GM19324 (cell line): ENCODE data around the gene TEX13D.
"Not testable (repeated sequence)": the region's sequence is repeated elsewhere in the genome, so short reads cannot be mapped to it uniquely, and the experiment has no call there.

Source experiments
- ATAC-seq: cut with Tn5 transposase; IDR thresholded peaks from one replicate; pipeline ENCODE4 v1.9.1; 2021; ENCODE audit warnings: mild to moderate bottlenecking, moderate library complexity; ENCODE audit not compliant: unreplicated experiment, low FRiP score

TEX13D gene

GRCh38 chrX:124332481-124333424 is at the start of gene TEX13D:
TSS of gene TEX13D (plus strand) at chrX:124332660. CDS start at chrX:124332918, 258 bp downstream.
- ATAC-seq = no peak

- no peak for ATAC-seq
Observed at GRCh38 chrX:124289443-124289842, 43.0 kb upstream of the TEX13D start.

GRCh38 chrX:124293810-124294209 is 38.6 kb upstream of the TEX13D start:
- no peak for ATAC-seq

- not testable (repeated sequence) for ATAC-seq
Observed at GRCh38 chrX:124299323-124299722, 33.1 kb upstream of the TEX13D start.

GRCh38 chrX:124300405-124300804 is 32.1 kb upstream of the TEX13D start:
- ATAC-seq = no peak

GRCh38 chrX:124307253-124307907 is 25.1 kb upstream of the TEX13D start:
- ATAC-seq = no peak

- no peak for ATAC-seq
Observed at GRCh38 chrX:124325732-124326131, 6.7 kb upstream of the TEX13D start.

GRCh38 chrX:124328765-124329164 is 3.7 kb upstream of the TEX13D start:
- no peak for ATAC-seq

GRCh38 chrX:124333862-124334261 is 1.4 kb downstream of the TEX13D start:
- ATAC-seq = no peak

- not testable (repeated sequence) for ATAC-seq
Observed at GRCh38 chrX:124334555-124334954, 2.1 kb downstream of the TEX13D start.

GRCh38 chrX:124335598-124335997 is 3.1 kb downstream of the TEX13D start:
- ATAC-seq = no peak

- no peak for ATAC-seq
Observed at GRCh38 chrX:124337916-124338315, 5.5 kb downstream of the TEX13D start.

GRCh38 chrX:124338733-124339514 is 6.5 kb downstream of the TEX13D start:
- ATAC-seq = no peak

GRCh38 chrX:124341396-124342132 is 9.1 kb downstream of the TEX13D start:
- no peak for ATAC-seq

- no peak for ATAC-seq
Observed at GRCh38 chrX:124342174-124342867, 9.9 kb downstream of the TEX13D start.

- no peak for ATAC-seq
Observed at GRCh38 chrX:124343016-124343415, 10.6 kb downstream of the TEX13D start.

- ATAC-seq = no peak
Observed at GRCh38 chrX:124344246-124344645, 11.8 kb downstream of the TEX13D start.

GRCh38 chrX:124346117-124346876 is 13.8 kb downstream of the TEX13D start, which contains the start of gene SH2D1A:
TSS of gene SH2D1A (plus strand) at chrX:124346563. CDS start at chrX:124346643, 80 bp downstream.
- no peak for ATAC-seq

GRCh38 chrX:124346877-124347241 is 14.4 kb downstream of the TEX13D start:
- no peak for ATAC-seq
